HepG2 (cell line): ENCODE measurements around the gene VDR. TPM values are rescaled to one million over a fixed set of nuclear protein-coding genes. Genes with fewer than 3 reads are reported as not detected.
A peak's percentile ranks its signal among the peaks of the same experiment; 100 is the strongest.

ENCODE experiments used
- ARNTL ChIP-seq: sonication (generic); formaldehyde crosslinking; IDR thresholded peaks from 2 replicates; pipeline ENCODE4 v1.4.0; 2020; ENCODE audit warnings: mild to moderate bottlenecking, missing genetic modification reagents
- GRHL1 ChIP-seq: sonication (generic); formaldehyde crosslinking; conservative IDR thresholded peaks from 2 replicates; pipeline ENCODE4 v1.8.0; 2022; ENCODE audit warnings: missing genetic modification reagents
- HHEX ChIP-seq: IDR thresholded peaks from 2 replicates; pipeline ENCODE4 v1.6.1; 2016; ENCODE audit warnings: control low read depth
- HMG20B ChIP-seq: conservative IDR thresholded peaks from 2 replicates; pipeline ENCODE4 v1.6.1; 2016; ENCODE audit warnings: missing genetic modification reagents, missing compliant biosample characterization
- HOXA9 ChIP-seq: sonication (generic); formaldehyde crosslinking; IDR thresholded peaks from 2 replicates; pipeline ENCODE4 v1.8.1; 2022; ENCODE audit warnings: missing genetic modification reagents, mild to moderate bottlenecking, moderate library complexity, borderline replicate concordance
- KIAA2018 ChIP-seq: sonication (generic); formaldehyde crosslinking; IDR thresholded peaks from 2 replicates; pipeline ENCODE4 v1.5.0; 2020; ENCODE audit warnings: mild to moderate bottlenecking, missing genetic modification reagents, borderline replicate concordance
- KLF12 ChIP-seq: sonication (generic); formaldehyde crosslinking; IDR thresholded peaks from 2 replicates; pipeline ENCODE4 v1.4.0; 2020; ENCODE audit warnings: missing genetic modification reagents, borderline replicate concordance
- NONO ChIP-seq, 2 experiments: fragments of 450-650 bp in 1 of 2; sonication (generic) in 1 of 2; formaldehyde crosslinking in 1 of 2; IDR thresholded peaks in 1 of 2; conservative IDR thresholded peaks in 1 of 2; 2 replicates each; pipeline versions ENCODE4 v1.6.1 to v1.8.0; 2017 to 2022; ENCODE audit warnings: mild to moderate bottlenecking in 1 of 2, missing genetic modification reagents in 1 of 2, moderate library complexity in 1 of 2
- SCMH1 ChIP-seq: sonication (generic); formaldehyde crosslinking; IDR thresholded peaks from 2 replicates; pipeline ENCODE4 v1.9.0; 2021; ENCODE audit warnings: missing genetic modification reagents, mild to moderate bottlenecking, borderline replicate concordance
- SMAD9 ChIP-seq: sonication (generic); formaldehyde crosslinking; IDR thresholded peaks from 2 replicates; pipeline ENCODE4 v1.5.1; 2020; ENCODE audit warnings: mild to moderate bottlenecking, missing genetic modification reagents
- SOX5 ChIP-seq: IDR thresholded peaks from 2 replicates; pipeline ENCODE4 v1.6.1; 2016; ENCODE audit warnings: borderline replicate concordance
- SPEN ChIP-seq: sonication (generic); formaldehyde crosslinking; IDR thresholded peaks from 2 replicates; pipeline ENCODE4 v1.5.1; 2020; ENCODE audit warnings: low read depth, mild to moderate bottlenecking, missing genetic modification reagents
- SRY ChIP-seq: sonication (generic); formaldehyde crosslinking; IDR thresholded peaks from 2 replicates; pipeline ENCODE4 v1.8.0; 2022; ENCODE audit warnings: mild to moderate bottlenecking, missing genetic modification reagents
- TGIF2 ChIP-seq: IDR thresholded peaks from 2 replicates; pipeline ENCODE4 v1.6.1; 2016; ENCODE audit warnings: control low read depth, missing compliant biosample characterization
- ZBTB26 ChIP-seq: IDR thresholded peaks from 2 replicates; pipeline ENCODE4 v1.6.1; 2016; ENCODE audit warnings: missing compliant biosample characterization, missing genetic modification reagents, borderline replicate concordance
- ZNF143 ChIP-seq: sonication (generic); formaldehyde crosslinking; IDR thresholded peaks from 2 replicates; pipeline ENCODE4 v1.4.0; 2020; ENCODE audit warnings: missing genetic modification reagents
- ZNF253 ChIP-seq: sonication (generic); formaldehyde crosslinking; IDR thresholded peaks from 2 replicates; pipeline ENCODE4 v1.8.0; 2022; ENCODE audit warnings: mild to moderate bottlenecking, missing genetic modification reagents, borderline replicate concordance
- ZNF446 ChIP-seq: sonication (generic); formaldehyde crosslinking; IDR thresholded peaks from 2 replicates; pipeline ENCODE4 v1.5.0; 2020; ENCODE audit warnings: mild to moderate bottlenecking, missing genetic modification reagents
- ZNF652 ChIP-seq: IDR thresholded peaks from 2 replicates; pipeline ENCODE4 v1.6.1; 2016; ENCODE audit warnings: low read depth, borderline replicate concordance
- ZNF749 ChIP-seq: sonication (generic); formaldehyde crosslinking; IDR thresholded peaks from 2 replicates; pipeline ENCODE4 v1.8.0; 2022; ENCODE audit warnings: mild to moderate bottlenecking, missing genetic modification reagents, moderate library complexity, borderline replicate concordance
- ZSCAN12 ChIP-seq: sonication (generic); formaldehyde crosslinking; IDR thresholded peaks from 2 replicates; pipeline ENCODE4 v1.9.0; 2021; ENCODE audit warnings: mild to moderate bottlenecking, missing genetic modification reagents
- polyA plus RNA-seq, 8 experiments: library from polyadenylated mRNA; depleted of rRNA in 3 of 8; stranded (reverse) in 7 of 8; unstranded in 1 of 8; fragments of >200 nt; fragmentation: Illumina TruSeq in 4 of 8; extraction: Trizol in 4 of 8; gene quantifications; 2 replicates each; pipeline versions ENCODE4 v1.2.1 to v1.2.3, GENCODE V29; 2011 to 2016; ENCODE audit warnings: low read depth in 4 of 8, missing spikeins in 1 of 8, mixed read lengths in 1 of 8; ENCODE audit not compliant: insufficient read depth in 1 of 8
- total RNA-seq, 5 experiments: library from RNA; depleted of rRNA; stranded (reverse); fragments of >200 nt; fragmentation: Illumina TruSeq; extraction: Trizol; gene quantifications; 2 replicates each; pipeline ENCODE4 v1.2.3, GENCODE V29; 2016; ENCODE audit warnings: low read depth in 1 of 5

The VDR gene
- total and polyA plus RNA-seq, 2 of the 13 experiments (the other 11 are each of a cell fraction or from before 2014, with no cell fraction given) = 0.08 to 0.33 TPM

GRCh38 chr12:47852096-47852571, 52.7 kb downstream of the VDR start (continued):
- TF ChIP-seq KIAA2018 = no peak
- no peak for TF ChIP-seq TGIF2 (CRISPR knock-in tag)
- TF ChIP-seq ZNF253 (CRISPR knock-in tag) = no peak
- no peak for TF ChIP-seq SRY (CRISPR knock-in tag)
- no peak for TF ChIP-seq GRHL1 (CRISPR knock-in tag)
- TF ChIP-seq ZNF652 (CRISPR knock-in tag) = no peak; the same call in 1 of the 2 replicates
- TF ChIP-seq SCMH1 (CRISPR knock-in tag) = no peak
- no peak for TF ChIP-seq HMG20B
- no peak for TF ChIP-seq ZNF143
- TF ChIP-seq SOX5 (CRISPR knock-in tag) = peak; percentile 57; the same call in 1 of the 2 replicates
- no peak for TF ChIP-seq ZNF446
- no peak for TF ChIP-seq ZSCAN12 (CRISPR knock-in tag)
- TF ChIP-seq ZNF749 (CRISPR knock-in tag) = no peak
- TF ChIP-seq HHEX (CRISPR knock-in tag) = no peak
- TF ChIP-seq SPEN (CRISPR knock-in tag) = no peak
- TF ChIP-seq HOXA9 = no peak
- TF ChIP-seq ARNTL = no peak
- no peak for TF ChIP-seq KLF12 (CRISPR knock-in tag)
- no peak for TF ChIP-seq NONO (IDR thresholded peaks at IDR 0.05)
- peak; percentile 67; the same call in 1 of the 2 replicates for TF ChIP-seq NONO (CRISPR knock-in tag; conservative IDR thresholded peaks at IDR 0.05)
- TF ChIP-seq SMAD9 (CRISPR knock-in tag) = no peak
- no peak for TF ChIP-seq ZBTB26 (CRISPR knock-in tag)
